Stimulated activated naive B cell treated with anti-CD40 and anti-IgM and Interleukin-4, amounts not matched to agents 10 μg/mL and 1 μg/mL and 100 μg/mL, for 72 hours (primary cell): ENCODE results near the gene TTC23L.

Source experiments
- ATAC-seq, 2 donors: fragments of 150-1000 bp; cut with Tn5 transposase; replicated peaks; 2 replicates each; pipeline ENCODE4 v1.10.0; 2021; ENCODE audit warnings: moderate library complexity in 1 of 2
- DNase-seq: peaks from one replicate; pipeline ENCODE4 v3.0.0; 2021
- H3K27ac Mint-ChIP-seq: one replicate; pipeline ENCODE4 v1.8.0; 2022; ENCODE audit warnings: mild to moderate bottlenecking, mixed read lengths
- H3K27me3 Mint-ChIP-seq, 2 donors: one replicate each; pipeline ENCODE4 v1.8.0; 2022; ENCODE audit warnings: mixed read lengths in 2 of 2
- H3K36me3 Mint-ChIP-seq, 2 donors: one replicate each; pipeline ENCODE4 v1.8.0; 2022; ENCODE audit warnings: mixed read lengths in 2 of 2, mild to moderate bottlenecking in 1 of 2
- H3K4me1 Mint-ChIP-seq, 2 donors: one replicate each; pipeline ENCODE4 v1.8.0; 2022; ENCODE audit warnings: mixed read lengths in 2 of 2, mild to moderate bottlenecking in 1 of 2
- H3K4me3 Mint-ChIP-seq, 2 donors: one replicate each; pipeline ENCODE4 v1.8.0; 2022; ENCODE audit warnings: mild to moderate bottlenecking in 2 of 2, mixed read lengths in 2 of 2, moderate library complexity in 1 of 2
- H3K9me3 Mint-ChIP-seq, 2 donors: one replicate each; pipeline ENCODE4 v1.8.0; 2022; ENCODE audit warnings: mixed read lengths in 2 of 2, mild to moderate bottlenecking in 1 of 2

Gene TTC23L

GRCh38 chr5:34869256-34869655 lies 30.3 kb downstream of the TTC23L start:
- peaks cover 0 to 5% of the 10 kb centered on the region in 2 donors for H3K27me3 Mint-ChIP-seq
- DNase-seq (no peak), ATAC-seq (no peak)
- H3K36me3 Mint-ChIP-seq = no peaks in the 10 kb centered on the region
- H3K27ac Mint-ChIP-seq = no peak overlapping the region
- H3K4me1 Mint-ChIP-seq = no peaks in the 10 kb centered on the region
- H3K4me3 Mint-ChIP-seq = no peak overlapping the region
- no peaks in the 10 kb centered on the region for H3K9me3 Mint-ChIP-seq

- peaks cover 0 to under 1% of the 10 kb centered on the region in 2 donors for H3K36me3 Mint-ChIP-seq
- H3K9me3 Mint-ChIP-seq = peaks cover 0 to under 1% of the 10 kb centered on the region in 2 donors
- H3K4me3 Mint-ChIP-seq = no peak overlapping the region
- no peaks in the 10 kb centered on the region for H3K4me1 Mint-ChIP-seq
- H3K27ac Mint-ChIP-seq = no peak overlapping the region
- peaks cover 0 to 5% of the 10 kb centered on the region in 2 donors for H3K27me3 Mint-ChIP-seq
- DNase-seq (no peak), ATAC-seq (no peak)
Observed at GRCh38 chr5:34870382-34870781, 31.4 kb downstream of the TTC23L start.

- H3K36me3 Mint-ChIP-seq = peaks cover 0 to 6% of the 10 kb centered on the region in 2 donors
- no peaks in the 10 kb centered on the region for H3K4me1 Mint-ChIP-seq
- no peak for ATAC-seq
- no peak for DNase-seq
- no peak overlapping the region for H3K27ac Mint-ChIP-seq
- no peak overlapping the region for H3K4me3 Mint-ChIP-seq
- peaks cover 5 to 7% of the 10 kb centered on the region in 2 donors for H3K27me3 Mint-ChIP-seq
- H3K9me3 Mint-ChIP-seq = peaks cover 9 to 17% of the 10 kb centered on the region in 2 donors
Observed at GRCh38 chr5:34876275-34876674, 37.3 kb downstream of the TTC23L start.

GRCh38 chr5:34881246-34881645 lies 42.3 kb downstream of the TTC23L start:
- no peak overlapping the region for H3K27ac Mint-ChIP-seq
- no peak overlapping the region for H3K4me3 Mint-ChIP-seq
- H3K36me3 Mint-ChIP-seq = no peaks in the 10 kb centered on the region
- DNase-seq (no peak), ATAC-seq (no peak)
- H3K27me3 Mint-ChIP-seq = peaks cover 7% of the 10 kb centered on the region in 2 donors
- no peaks in the 10 kb centered on the region for H3K4me1 Mint-ChIP-seq
- H3K9me3 Mint-ChIP-seq = peaks cover 6 to 7% of the 10 kb centered on the region in 2 donors

- Mint-ChIP-seq H3K36me3 (no peaks in the 10 kb centered on the region), H3K4me1 (no peaks in the 10 kb centered on the region), H3K4me3 (no peak overlapping the region), H3K9me3 (no peaks in the 10 kb centered on the region), H3K27me3 (peaks cover 0 to 7% of the 10 kb centered on the region in 2 donors), H3K27ac (no peak overlapping the region)
- DNase-seq = no peak
- ATAC-seq = peak in 1 of 2 donors; percentile 38
Observed at GRCh38 chr5:34886392-34887119, 47.6 kb downstream of the TTC23L start.

- ATAC-seq (no peak), DNase-seq (no peak)
- Mint-ChIP-seq H3K27me3 (no peaks in the 10 kb centered on the region), H3K36me3 (no peaks in the 10 kb centered on the region), H3K4me3 (no peak overlapping the region), H3K9me3 (no peaks in the 10 kb centered on the region), H3K27ac (no peak overlapping the region), H3K4me1 (no peaks in the 10 kb centered on the region)
Observed at GRCh38 chr5:34889394-34889793, 50.4 kb downstream of the TTC23L start.

- no peaks in the 10 kb centered on the region for H3K27me3 Mint-ChIP-seq
- H3K27ac Mint-ChIP-seq = no peak overlapping the region
- DNase-seq (no peak), ATAC-seq (no peak)
- H3K4me3 Mint-ChIP-seq = no peak overlapping the region
- no peaks in the 10 kb centered on the region for H3K4me1 Mint-ChIP-seq
- no peaks in the 10 kb centered on the region for H3K9me3 Mint-ChIP-seq
- peaks cover 4 to 5% of the 10 kb centered on the region in 2 donors for H3K36me3 Mint-ChIP-seq
Observed at GRCh38 chr5:34891981-34892380, 53.0 kb downstream of the TTC23L start.

- H3K9me3 Mint-ChIP-seq = no peaks in the 10 kb centered on the region
- H3K27me3 Mint-ChIP-seq = no peaks in the 10 kb centered on the region
- H3K27ac Mint-ChIP-seq = no peak overlapping the region
- DNase-seq (no peak), ATAC-seq (no peak)
- H3K36me3 Mint-ChIP-seq = peaks cover 4 to 5% of the 10 kb centered on the region in 2 donors
- no peak overlapping the region for H3K4me3 Mint-ChIP-seq
- no peaks in the 10 kb centered on the region for H3K4me1 Mint-ChIP-seq
Observed at GRCh38 chr5:34892414-34892813, 53.5 kb downstream of the TTC23L start.

GRCh38 chr5:34894716-34895115 lies 55.8 kb downstream of the TTC23L start:
- ATAC-seq (no peak), DNase-seq (no peak)
- H3K27me3 Mint-ChIP-seq = no peaks in the 10 kb centered on the region
- no peaks in the 10 kb centered on the region for H3K4me1 Mint-ChIP-seq
- no peak overlapping the region for H3K4me3 Mint-ChIP-seq
- peaks cover 4 to 5% of the 10 kb centered on the region in 2 donors for H3K36me3 Mint-ChIP-seq
- H3K9me3 Mint-ChIP-seq = no peaks in the 10 kb centered on the region
- no peak overlapping the region for H3K27ac Mint-ChIP-seq

GRCh38 chr5:34895641-34896419 lies 56.9 kb downstream of the TTC23L start:
- ATAC-seq (no peak), DNase-seq (no peak)
- no peak overlapping the region for H3K27ac Mint-ChIP-seq
- H3K27me3 Mint-ChIP-seq = no peaks in the 10 kb centered on the region
- H3K4me1 Mint-ChIP-seq = no peaks in the 10 kb centered on the region
- H3K36me3 Mint-ChIP-seq = peaks cover 4 to 5% of the 10 kb centered on the region in 2 donors
- no peaks in the 10 kb centered on the region for H3K9me3 Mint-ChIP-seq
- H3K4me3 Mint-ChIP-seq = no peak overlapping the region

GRCh38 chr5:34897646-34898045 lies 58.7 kb downstream of the TTC23L start:
- H3K27ac Mint-ChIP-seq = no peak overlapping the region
- DNase-seq (no peak), ATAC-seq (no peak)
- no peaks in the 10 kb centered on the region for H3K9me3 Mint-ChIP-seq
- H3K27me3 Mint-ChIP-seq = no peaks in the 10 kb centered on the region
- H3K4me3 Mint-ChIP-seq = no peak overlapping the region
- H3K4me1 Mint-ChIP-seq = no peaks in the 10 kb centered on the region
- H3K36me3 Mint-ChIP-seq = peaks cover 5 to 9% of the 10 kb centered on the region in 2 donors

- Mint-ChIP-seq H3K4me3 (no peak overlapping the region), H3K27me3 (no peaks in the 10 kb centered on the region), H3K36me3 (peaks cover 5 to 11% of the 10 kb centered on the region in 2 donors), H3K9me3 (no peaks in the 10 kb centered on the region), H3K27ac (no peak overlapping the region), H3K4me1 (no peaks in the 10 kb centered on the region)
- DNase-seq (peak; percentile 28), ATAC-seq (peak; percentile 89 to 90)
Observed at GRCh38 chr5:34898258-34898895, 59.4 kb downstream of the TTC23L start.

GRCh38 chr5:34899066-34899465 lies 60.1 kb downstream of the TTC23L start:
- DNase-seq (no peak), ATAC-seq (no peak)
- no peaks in the 10 kb centered on the region for H3K27me3 Mint-ChIP-seq
- no peak overlapping the region for H3K4me3 Mint-ChIP-seq
- H3K36me3 Mint-ChIP-seq = peaks cover 5 to 15% of the 10 kb centered on the region in 2 donors
- H3K4me1 Mint-ChIP-seq = no peaks in the 10 kb centered on the region
- H3K27ac Mint-ChIP-seq = no peak overlapping the region
- H3K9me3 Mint-ChIP-seq = no peaks in the 10 kb centered on the region

- no peak overlapping the region for H3K4me3 Mint-ChIP-seq
- H3K4me1 Mint-ChIP-seq = no peaks in the 10 kb centered on the region
- H3K27ac Mint-ChIP-seq = no peak overlapping the region
- no peaks in the 10 kb centered on the region for H3K27me3 Mint-ChIP-seq
- H3K9me3 Mint-ChIP-seq = no peaks in the 10 kb centered on the region
- DNase-seq = no peak
- no peak for ATAC-seq
- peaks cover 6 to 19% of the 10 kb centered on the region in 2 donors for H3K36me3 Mint-ChIP-seq
Observed at GRCh38 chr5:34900652-34901051, 61.7 kb downstream of the TTC23L start.
